Hematopoietic multipotent progenitor cell treated with erythropoietin and hydrocortisone succinate and interleukin-3 and kit ligand, for 4 days (in vitro differentiated cells): ENCODE measurements around the gene FIGNL2.

Source experiments
- DNase-seq: peaks from one replicate; pipeline ENCODE4 v3.0.0-alpha.2; 2015

The FIGNL2 gene

DNA sequence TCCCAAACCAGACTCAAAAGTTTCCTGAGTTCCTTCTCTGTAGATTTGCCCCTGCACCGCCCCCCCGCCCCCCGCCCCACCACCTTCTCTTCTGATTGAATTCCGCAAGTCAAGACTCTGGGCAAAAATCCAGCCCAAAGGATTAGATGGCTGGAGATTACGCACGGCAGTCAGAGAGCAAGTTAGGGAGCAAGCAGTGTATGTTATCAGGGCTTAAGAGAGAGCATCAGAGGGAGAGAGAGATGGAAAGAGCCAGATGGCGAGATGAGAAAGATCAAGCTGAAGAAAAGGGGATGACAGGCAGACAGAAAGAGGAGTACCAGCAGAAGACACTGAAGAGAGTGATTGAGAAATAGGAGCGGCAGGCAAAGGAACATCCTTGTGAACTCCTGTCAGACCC is 25.5 kb upstream of the FIGNL2 start:
- peak; percentile 34 for DNase-seq

DNA sequence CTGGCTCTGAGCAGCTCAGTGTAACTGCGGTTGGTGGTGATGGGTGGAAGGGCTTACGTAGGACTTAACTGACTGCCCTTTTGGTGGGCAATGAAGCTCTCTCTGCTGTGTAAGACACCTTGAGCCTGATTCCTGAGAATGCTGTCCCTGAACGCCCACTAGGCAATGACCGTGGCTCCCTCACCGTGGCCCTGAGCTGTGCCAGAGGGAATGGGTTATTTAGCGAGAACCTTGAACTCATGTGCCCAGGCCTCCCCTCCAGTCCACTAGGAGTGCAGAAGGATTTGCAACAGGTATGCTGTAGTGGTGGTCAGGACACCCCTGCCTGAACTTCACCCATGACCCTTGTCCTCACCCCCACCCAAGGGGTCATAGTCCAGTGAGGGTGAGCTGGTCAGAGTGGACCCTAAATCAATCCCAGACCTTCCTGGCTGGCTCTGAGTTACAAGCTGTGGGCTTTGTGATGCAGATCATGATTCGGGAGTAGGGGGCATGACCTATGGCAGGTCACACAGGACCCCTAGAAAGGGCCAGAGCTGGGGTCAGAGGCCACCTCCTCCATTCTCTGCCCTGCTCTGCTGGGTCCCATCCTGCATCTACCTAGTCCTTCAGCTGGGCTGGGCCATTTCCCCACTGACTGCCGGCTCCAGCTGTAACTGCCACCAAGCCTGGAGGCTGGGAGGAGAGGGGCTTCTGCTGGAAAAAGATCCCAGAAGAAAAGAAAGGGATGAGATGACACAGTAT is 24.9 kb upstream of the FIGNL2 start:
- DNase-seq = no peak

DNA sequence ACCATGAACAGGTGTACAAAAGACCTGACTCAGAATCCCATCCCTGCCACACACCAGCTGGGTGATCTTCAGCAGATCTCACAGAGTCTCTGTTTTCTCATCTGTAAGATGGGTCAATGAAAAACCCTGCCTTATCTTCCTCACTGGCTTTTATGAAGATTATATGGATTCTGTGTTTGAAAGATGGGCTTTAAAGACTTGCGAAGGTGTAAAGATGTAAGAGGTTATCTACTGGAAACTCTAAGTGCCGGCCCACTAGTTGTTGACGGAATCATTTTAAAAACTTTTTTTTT is 24.1 kb upstream of the FIGNL2 start:
- no peak for DNase-seq

DNA sequence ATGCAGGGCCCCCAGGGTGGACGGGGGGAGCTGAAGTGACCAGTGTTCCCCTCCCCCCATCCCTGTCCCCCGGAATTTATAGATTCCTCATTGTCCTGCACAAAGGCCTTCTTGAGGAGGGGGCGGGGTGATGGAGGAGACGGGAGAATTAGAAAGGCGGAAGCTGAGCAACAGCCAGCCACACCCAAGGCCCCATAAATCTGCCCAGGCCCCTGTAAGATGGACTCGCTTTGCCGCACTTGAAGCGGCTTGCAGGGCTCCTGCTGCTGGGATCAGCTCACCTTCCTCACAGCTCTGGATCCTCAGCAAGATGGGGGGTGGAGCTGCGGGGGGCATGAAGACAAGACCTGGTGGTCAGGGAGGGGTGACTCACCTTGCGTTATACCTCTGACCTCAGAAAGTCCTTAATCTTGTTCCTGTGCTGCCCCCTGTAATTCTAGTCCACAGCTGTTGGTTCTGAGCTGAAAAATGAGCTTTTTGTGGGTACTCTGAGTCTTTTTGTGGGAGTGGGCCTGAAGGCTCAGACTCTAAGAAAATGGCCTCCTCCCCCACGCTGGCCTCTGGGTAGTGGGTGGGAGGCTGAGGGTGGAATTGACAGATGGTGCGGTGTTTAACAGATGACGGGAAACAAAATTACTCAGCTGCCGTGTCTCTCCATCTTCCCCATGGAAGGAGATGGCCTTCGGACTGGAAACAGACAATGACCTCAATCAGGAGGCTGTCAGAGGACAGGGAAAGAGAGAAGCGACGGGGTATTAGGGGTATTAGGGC is 23.6 kb upstream of the FIGNL2 start:
- DNase-seq = no peak

DNA sequence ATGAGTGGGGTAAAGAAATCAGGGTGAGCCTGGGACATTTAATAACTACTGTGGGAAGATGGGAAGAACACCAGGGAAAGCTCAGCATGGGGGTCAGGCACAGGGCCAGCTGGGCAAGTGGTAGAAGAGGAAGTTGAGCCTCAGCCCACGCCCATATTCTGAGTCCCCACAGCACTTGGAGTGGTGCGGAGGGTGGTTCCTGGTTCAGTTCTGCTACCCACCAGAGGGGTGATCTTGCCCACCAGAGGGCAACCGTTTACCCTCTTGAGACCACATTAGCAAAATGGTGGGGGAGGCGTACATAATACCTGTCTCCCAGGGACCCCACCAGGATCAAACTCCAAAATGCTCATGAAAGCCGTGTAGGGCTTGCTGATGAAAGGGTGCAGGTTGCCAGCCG is 22.6 kb upstream of the FIGNL2 start:
- peak; percentile 84 for DNase-seq

DNA sequence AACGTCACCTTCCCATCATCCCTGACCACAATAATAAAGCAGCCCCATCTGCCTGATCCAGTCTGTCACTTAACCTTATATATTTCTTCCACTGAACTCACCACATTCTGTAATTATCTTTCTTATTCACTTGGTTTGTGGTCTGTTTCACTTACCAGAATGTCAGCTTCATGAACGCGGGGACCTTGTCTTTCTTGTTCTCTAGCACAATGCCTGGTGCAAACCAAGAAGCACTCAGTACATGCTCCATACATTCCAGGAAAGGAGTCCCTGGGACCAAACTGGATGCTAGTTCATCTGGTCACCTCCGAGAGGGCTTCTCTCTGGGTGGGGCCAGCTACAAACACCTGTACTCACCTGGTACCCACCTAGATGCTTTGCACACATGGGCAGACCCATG is 22.0 kb upstream of the FIGNL2 start:
- peak; percentile 73 for DNase-seq

DNA sequence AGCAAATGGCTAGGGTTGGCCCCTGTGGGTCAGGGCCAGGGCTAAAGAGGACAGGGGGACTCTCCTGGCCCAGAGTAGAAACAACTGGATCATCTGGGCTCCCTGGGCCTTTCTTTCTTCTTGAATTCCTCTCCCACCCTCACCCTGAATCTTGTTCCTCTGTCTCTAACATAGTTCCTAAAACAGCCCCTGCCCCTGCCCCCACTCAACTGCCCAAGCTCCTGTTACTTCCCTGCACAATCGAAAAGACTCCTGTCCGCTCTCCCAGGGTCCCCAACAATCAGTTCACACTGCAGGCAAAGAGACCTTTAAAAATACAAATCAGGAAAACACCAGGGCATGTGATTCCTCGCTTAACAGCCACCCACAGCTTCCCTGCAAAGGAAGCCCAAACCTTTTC is 21.4 kb upstream of the FIGNL2 start:
- no peak for DNase-seq

DNA sequence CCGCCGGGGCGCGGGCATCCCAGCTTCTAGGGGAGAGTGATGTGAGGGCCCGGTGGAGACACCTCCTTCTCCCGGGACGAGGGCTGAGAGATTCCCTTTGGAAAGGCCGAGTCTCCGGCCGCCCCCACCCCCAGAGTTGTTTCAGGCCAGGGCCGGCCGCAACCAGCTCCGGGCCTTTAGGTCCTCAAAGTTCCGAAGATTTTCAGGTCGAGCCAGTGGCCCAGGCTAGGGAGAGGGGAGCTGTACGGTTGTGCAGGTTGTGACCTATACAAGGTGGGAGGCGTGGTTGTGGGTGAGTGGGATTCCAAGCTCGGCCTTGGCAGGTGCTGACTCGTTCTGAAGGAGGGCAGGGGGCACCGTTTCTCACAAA is 21.0 kb upstream of the FIGNL2 start:
- DNase-seq = no peak

DNA sequence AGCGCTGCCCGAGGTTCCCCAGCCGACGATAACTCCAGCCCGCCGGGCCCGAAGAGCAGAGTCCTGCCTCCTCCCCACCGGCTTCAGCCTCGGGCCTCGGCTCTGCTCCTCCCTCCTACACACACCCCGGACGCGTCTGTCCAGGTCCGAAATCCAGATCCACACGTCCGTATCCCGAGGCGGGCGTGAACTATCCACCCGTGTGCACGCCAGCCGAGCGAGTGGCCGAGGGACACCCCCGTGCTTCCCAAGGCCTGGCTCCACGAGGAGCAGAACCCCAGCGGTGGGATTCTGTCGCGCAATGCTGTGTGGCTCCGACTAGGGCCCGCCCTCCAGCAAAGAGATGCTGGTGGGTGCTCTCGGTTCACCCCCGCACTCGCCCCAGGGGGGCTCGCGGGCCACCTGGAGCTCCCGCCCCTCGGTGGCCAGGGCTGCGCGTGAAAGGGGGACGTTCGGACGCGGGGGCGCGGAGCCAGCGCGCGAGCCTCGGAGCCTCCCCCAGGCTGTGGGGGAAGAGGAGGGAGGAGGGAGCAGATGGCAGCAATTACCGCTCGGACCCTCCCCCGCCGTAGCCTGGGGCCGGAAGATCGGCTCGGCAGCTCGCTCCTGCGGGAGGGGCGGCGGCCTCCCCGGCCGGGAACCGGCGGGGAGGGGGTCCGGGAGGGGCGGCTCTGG is 20.4 kb upstream of the FIGNL2 start:
- DNase-seq = no peak

DNA sequence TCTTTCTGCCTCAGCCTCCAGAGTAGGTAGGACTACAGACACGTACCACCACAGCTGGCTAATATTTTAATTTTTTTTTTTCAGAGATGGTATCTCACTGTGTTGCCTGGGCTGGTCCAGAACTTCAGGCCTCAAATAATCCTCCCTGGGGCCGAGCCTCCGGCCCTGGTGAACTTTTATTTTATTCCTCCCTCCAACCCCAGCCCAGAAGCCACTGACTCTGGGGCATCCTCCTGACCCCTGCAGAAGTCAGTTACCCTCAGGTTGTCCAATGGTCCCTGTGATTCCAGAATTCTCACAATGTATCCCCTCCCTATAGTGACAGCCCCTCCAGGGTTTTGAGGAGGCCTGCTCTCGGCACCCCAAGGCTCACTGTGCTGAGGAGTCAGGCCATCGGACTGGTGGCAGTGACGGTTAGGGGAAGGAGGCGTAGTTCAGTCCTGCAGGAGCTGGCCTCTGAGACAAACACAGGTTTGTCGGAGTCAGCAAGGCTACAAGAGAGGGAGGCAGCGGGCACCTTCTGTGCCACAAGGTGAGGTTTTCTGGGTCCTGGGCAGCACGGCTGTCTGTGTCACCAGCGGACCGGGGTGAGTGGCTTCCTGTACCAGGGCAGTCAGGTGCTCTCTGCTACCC is 19.4 kb upstream of the FIGNL2 start:
- DNase-seq = no peak

DNA sequence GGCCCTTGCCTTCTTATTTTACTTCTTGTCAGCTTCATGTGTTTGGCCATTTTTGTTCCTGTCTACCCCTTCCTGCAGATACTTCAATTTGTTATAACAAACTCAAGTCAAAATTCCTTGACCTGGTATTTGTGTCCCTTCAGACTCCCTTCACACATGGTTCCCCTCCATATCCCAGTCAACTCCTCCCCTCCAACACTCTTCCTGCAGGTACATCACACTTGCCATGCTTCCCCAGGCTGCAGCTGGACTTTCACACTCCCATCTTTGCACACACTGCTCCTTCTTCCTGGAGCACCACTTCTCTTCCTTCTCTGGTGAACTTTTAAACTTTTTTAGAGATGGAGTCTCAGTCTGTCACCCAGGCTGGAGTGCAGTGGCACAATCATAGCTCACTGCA is 18.9 kb upstream of the FIGNL2 start:
- DNase-seq = no peak

DNA sequence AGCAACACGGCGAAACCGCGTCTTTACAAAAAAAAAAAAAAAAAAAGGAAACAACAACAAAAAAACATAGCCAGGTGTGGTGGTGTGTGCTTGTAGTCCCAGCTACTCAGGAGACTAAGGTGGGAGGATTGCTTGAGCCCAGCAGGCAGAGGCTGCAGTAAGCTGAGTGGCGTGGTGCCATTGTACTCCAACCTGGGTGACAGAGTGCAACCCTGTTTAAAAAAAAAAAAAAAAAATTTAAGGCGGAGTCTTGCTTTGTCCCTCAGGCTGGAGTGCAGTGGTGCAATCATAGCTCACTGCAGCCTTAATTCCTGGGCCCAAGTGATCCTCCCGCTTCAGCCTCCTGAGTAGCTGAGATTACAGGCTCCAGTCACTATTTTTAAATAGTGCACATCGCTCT is 18.2 kb upstream of the FIGNL2 start:
- DNase-seq = peak; percentile 14

DNA sequence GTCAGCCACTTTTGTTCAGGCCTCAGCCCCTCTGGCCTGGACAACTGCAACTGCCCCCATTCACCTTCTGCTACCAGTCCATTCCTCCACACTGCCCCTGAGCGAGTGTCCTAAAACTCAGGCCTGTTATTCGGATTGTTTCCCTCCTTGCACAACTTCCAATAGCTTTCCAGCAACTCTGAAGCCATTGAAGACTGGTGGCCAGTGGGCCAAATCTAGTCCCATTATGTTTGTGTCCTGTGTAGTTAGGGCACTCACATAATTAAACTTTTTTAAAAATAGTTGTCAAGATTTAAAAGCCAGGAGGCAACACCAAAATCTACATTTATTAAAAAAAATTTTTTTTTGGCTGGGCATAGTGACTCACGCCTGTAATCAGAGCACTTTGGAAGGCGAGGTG is 17.8 kb upstream of the FIGNL2 start:
- no peak for DNase-seq

DNA sequence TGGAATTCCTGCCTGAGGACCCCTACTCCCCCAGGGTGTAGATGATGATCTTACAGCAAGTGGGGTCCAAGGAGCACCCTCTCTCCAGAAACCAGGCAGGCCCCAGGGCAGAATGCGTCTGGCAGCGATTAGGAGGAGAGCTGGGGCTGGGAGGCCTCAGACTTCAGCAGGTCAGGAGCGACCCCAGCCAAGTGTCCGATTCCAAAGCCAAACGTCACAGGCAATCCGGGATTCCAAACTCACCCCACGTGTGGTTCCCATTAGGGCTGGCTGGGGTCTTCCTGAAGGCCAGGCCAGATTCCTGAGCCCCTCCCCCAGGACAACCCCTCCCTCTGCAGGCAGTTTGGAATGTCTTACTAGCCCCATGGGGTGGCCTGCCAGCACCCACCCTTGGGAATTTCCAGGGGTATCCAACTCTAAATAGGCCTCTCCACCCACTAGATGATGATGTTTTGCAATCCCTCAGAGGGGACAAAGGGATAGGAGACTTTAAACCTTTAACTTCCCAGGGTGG is 17.3 kb upstream of the FIGNL2 start:
- DNase-seq = no peak

DNA sequence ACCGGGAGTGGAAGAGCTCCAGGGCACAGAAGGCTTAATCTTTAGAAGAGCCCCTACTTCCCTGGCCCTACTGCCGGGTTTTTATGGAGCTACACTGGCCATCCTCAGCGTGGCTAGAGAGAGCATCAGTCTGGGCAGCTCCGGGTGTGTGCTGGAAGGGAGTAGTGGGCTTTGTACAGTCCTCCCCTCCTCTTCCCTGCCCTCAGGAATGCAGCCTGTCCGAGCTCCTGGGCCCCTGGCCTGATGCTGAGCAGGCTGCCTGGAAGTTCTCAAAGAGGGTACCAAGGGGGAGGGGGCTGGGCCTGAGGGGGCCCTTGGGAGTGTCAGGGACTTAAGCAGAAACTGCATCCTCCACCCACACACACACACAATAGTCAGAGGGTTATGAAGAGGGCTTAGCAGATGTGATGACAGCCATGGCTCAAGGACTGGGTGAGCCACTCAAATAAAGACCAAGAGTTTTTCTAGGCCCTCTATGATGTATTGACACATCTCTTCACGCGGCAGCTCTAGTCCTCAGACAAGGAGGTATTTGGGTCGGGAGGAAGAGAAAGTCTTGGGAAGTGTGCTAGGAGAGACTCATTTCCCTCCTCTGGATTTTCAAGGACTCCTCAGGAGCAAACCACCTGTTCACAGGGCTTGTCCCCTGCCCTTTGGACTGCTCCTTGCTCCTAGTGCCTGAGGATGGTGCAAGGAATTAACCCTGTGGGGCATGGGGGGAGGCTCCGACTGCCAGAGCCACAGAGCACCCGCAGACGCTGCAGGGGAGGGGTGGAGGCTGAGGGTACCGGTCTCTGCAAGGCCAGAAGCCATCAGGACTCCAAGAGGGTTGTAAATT is 16.5 kb upstream of the FIGNL2 start:
- no peak for DNase-seq

DNA sequence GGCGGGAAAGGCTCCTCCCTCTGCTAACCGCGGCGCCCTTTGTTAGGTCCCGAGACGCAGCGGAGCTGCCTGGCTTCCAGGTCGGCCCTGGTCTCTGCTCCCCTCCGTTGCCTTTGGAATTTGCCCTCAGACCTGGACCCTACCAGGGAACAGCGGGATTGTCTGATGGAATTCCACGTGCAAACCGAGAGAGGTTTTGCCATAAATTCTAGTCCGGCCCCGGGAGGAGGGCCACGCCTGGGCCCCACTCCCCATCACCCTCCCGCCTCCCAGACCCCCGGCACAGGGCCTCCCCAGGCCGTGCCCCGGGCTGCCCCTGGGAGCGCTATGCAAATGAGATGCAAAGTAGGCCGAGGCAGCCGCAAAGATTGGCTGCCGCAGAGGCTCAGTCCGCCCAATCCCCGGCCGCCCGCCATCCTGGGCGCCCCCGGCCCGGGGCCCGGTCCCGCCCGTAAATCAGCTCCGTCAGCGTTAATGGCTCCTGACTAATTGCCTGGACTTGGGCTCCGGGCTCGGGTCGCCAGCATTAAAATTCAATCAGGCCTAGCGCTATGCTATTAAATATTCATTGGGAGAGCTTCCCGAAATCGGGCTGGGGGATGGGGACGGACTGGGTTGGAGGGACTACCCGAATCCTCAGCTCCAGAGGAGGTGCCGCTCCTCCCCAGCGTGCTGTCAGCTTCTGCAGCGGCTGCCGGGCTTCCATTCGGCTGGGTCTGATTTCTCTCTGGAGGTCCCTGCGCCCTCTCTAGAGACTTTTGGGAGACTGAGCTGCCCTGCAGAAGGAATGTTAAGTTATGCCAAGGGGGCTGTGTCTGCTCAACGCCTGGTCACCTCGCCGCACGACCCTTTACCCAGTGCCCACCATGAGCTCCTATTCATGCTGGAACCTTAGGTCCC is 15.7 kb upstream of the FIGNL2 start:
- DNase-seq = peak; percentile 22

DNA sequence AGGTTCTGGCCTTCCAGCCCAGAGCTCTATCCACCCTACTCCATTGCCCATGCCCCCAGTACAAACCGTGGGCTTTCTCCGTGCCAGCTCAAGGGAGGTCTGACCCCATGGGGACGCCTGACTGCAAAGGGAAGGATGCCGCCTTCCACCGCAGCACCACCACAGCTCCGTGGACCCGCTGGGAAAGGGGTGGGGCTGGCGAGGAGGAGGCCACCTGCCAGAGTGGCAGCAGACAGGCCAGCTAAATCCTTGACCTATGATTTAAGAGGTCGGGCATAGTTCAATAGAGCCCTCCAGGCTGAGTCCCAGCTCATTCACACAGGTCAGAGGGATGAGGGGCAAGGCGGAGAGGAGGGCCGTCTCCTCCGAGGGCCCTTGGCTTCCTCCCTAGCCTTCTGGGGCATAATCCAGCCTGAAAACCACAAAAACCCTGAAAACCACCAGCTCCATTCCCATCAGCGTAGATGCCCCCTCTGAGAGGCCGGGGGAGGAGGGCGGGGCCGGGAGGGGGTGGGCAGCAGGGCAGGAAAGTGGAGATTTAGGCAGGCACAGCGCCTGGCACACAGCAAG is 14.9 kb upstream of the FIGNL2 start:
- DNase-seq = peak; percentile 32

DNA sequence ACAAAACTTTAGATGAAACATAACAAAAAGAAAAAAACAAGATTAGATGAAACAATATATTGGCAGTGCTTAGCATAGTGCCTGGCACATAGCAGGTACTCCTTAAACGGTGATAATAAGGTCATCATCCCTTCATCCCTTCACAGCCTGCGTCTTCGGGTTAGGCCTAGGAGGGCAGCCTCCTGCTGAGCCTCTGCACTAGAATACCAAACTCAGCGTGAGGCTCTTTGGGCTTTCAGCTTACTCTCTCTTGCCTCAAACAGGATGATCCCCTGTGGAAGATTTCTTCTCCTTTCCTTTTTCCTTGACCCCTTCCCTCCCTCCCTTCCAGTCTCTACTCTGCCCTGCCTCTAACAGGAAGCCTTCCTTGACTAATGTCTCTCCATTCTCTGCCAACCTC is 14.4 kb upstream of the FIGNL2 start:
- no peak for DNase-seq

DNA sequence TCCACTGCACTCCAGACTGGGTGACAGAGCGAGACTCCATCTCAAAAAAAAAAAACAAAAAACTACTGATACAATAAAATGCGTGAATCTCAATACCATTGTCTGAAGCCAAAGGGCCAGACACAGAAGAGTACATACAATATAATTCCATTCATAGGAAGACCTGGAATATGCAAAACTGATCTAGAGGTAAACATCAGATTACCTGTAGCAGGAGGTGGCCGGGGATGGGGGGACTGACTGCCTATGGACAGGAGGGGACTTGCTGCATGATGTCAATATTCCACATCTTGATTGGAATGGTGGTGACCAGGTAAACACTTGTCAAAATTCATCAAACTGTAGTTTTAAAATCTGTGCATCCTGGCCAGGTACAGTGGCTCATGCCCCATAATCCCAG is 12.5 kb upstream of the FIGNL2 start:
- no peak for DNase-seq

DNA sequence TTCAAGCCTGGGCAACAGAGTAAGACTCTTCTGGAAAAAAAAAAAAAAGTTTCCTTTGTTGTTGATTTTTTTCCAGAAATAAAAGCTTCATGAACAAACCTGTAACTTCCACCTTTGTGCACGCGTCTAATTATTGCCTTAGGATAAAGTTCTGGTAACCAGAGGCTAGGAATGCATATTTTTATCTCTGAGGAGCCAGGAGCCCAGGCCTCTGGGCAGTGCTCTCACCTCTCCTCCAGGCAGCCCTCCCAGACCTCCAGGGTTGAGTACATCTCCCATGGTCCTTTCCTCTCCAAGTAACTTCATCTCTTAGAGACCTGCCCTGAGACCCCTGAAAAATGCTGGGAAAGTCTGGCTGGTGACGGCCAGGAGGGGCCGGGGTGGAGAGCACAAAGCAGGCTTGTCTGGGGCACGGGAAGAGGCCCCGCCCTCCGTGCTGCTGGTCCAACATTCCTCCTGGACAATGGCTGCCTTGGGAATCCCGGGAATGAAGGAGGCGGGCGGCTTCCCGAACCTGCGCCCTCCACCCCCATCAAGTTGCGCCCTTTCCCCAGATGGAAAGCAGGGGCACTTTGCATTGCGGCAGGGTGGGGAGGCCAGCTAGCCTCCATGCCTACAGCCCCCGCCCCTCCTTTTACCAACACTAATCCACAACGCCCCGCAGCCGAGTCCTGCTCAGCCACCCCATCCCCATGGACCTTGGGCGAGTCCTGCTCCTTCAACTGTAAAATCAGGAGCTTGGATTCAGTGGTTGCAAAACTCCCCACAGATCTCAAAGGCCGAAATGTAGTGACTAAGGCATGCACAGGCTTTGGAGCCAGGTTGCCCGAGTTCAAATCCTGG is 7.3 kb upstream of the FIGNL2 start:
- no peak for DNase-seq
